DOHH2 (cell line): ENCODE data around the gene GPR107.

Experiments used
- EZH2phosphoT487 ChIP-seq: fragments of 200-600 bp; sonication (generic); IDR thresholded peaks from 2 replicates; pipeline ENCODE4 v1.6.1; 2017; ENCODE audit warnings: borderline replicate concordance, mild to moderate bottlenecking, antibody characterized with exemption, low read length, moderate library complexity, mixed read lengths
- TF ChIP-seq, protein P1 (sequence below): fragments of 200-600 bp; sonication (generic); IDR thresholded peaks from one replicate; pipeline ENCODE4 v1.5.1; 2014; ENCODE audit warnings: antibody characterized with exemption, mild to moderate bottlenecking, low read depth, low read length; ENCODE audit not compliant: poor library complexity, severe bottlenecking

DNA sequence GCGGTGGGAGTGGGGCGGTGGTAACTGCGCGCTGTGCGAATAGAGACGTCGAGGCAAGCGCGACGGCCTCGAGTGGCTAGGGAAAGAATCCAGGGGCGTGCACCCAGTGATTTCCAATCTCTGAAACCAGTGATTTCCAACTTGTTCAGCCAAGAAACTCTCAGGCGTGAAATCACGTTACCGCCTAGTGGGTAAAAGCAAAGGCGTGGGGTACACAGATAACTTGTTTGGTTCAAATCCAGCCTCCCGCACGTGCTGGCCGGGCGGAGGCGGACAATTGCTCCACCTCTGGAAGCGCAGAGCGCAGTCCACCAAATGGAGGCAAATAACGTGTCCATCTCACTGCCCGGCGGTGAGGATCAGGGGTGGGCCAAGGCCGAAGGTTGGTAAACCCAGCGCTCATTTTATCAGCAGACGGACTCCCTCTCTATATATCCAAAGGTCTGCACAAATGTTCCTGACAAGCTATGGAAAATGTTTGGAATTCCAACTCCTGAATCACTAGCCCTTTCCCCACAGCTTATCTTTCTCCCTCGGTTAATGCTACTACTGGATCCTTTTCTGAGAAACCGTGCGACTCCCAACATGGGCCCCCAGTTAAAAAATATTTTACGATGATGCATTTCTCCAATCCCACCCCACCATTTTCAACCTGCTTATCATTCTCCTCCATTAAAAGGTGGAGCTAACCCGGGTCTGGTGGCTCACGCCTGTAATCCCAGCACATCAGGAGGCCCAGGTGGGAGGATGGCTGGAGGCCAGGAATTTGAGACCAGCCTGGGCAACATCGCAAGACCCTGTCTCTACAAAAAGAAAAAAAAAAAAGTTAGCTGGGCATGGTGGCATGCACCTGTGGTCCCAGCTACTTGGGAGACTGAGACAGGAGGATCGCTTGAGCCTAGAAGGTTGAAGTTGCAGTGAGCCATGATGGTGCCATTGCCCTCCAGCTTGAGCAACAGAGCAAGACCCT, 9.8 kb upstream of the GPR107 start:
- TF ChIP-seq, protein P1, sequence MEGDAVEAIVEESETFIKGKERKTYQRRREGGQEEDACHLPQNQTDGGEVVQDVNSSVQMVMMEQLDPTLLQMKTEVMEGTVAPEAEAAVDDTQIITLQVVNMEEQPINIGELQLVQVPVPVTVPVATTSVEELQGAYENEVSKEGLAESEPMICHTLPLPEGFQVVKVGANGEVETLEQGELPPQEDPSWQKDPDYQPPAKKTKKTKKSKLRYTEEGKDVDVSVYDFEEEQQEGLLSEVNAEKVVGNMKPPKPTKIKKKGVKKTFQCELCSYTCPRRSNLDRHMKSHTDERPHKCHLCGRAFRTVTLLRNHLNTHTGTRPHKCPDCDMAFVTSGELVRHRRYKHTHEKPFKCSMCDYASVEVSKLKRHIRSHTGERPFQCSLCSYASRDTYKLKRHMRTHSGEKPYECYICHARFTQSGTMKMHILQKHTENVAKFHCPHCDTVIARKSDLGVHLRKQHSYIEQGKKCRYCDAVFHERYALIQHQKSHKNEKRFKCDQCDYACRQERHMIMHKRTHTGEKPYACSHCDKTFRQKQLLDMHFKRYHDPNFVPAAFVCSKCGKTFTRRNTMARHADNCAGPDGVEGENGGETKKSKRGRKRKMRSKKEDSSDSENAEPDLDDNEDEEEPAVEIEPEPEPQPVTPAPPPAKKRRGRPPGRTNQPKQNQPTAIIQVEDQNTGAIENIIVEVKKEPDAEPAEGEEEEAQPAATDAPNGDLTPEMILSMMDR = no peak
- no peak for TF ChIP-seq EZH2phosphoT487
